ENCODE data around the gene COL15A1. TPM values are rescaled to one million over a fixed set of nuclear protein-coding genes. Genes with fewer than 3 reads are reported as not detected.

COL15A1 gene
- total RNA-seq, 1 experiment from 2014 or later = 0.10 TPM

GRCh38 chr9:98954244-98954610, 10.5 kb downstream of the COL15A1 start:
- no peak overlapping the region for H3K4me3 ChIP-seq (ENCODE audit: low read depth in 2 of 2, low read length in 2 of 2)
- no peaks in the 10 kb centered on the region for H3K4me1 ChIP-seq (ENCODE audit: control insufficient read depth, insufficient read depth, low read length)
- TF ChIP-seq SIN3A (IDR thresholded peaks at IDR 0.05; ENCODE audit: borderline replicate concordance, insufficient read depth, low read depth, low read length) (no peak), POLR2AphosphoS5 (IDR thresholded peaks at IDR 0.05; ENCODE audit: low read depth, low read length) (no peak), REST (IDR thresholded peaks at IDR 0.05; ENCODE audit: insufficient read depth in 1 of 2, low read depth in 2 of 2, low read length in 1 of 2) (no peak), TCF7L2 (IDR thresholded peaks at IDR 0.05; ENCODE audit: low read depth, low read length) (no peak)
- TF ChIP-seq, protein P1, sequence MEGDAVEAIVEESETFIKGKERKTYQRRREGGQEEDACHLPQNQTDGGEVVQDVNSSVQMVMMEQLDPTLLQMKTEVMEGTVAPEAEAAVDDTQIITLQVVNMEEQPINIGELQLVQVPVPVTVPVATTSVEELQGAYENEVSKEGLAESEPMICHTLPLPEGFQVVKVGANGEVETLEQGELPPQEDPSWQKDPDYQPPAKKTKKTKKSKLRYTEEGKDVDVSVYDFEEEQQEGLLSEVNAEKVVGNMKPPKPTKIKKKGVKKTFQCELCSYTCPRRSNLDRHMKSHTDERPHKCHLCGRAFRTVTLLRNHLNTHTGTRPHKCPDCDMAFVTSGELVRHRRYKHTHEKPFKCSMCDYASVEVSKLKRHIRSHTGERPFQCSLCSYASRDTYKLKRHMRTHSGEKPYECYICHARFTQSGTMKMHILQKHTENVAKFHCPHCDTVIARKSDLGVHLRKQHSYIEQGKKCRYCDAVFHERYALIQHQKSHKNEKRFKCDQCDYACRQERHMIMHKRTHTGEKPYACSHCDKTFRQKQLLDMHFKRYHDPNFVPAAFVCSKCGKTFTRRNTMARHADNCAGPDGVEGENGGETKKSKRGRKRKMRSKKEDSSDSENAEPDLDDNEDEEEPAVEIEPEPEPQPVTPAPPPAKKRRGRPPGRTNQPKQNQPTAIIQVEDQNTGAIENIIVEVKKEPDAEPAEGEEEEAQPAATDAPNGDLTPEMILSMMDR (IDR thresholded peaks at IDR 0.05) = no peak
- ATAC-seq = no peak
- intact Hi-C loops (cut with micrococcal nuclease; ENCODE audit: unreplicated experiment) (no loop called here), in situ Hi-C loops (cut with HindIII; ENCODE audit: low pct_unique_long_range_greater_than_20kb, low sequenced_read_pairs) (no loop called here)
- no peaks in the 10 kb centered on the region for H3K27me3 ChIP-seq (ENCODE audit: control insufficient read depth, insufficient read depth, low read length)
- ChIA-PET POLR2A (no interaction called here), CTCF (no interaction called here)
- no peak for DNase-seq (ENCODE audit: low read depth, low spot score)
- H3K27ac ChIP-seq (ENCODE audit: low read length) = no peak overlapping the region
- H3K9me3 ChIP-seq (ENCODE audit: control insufficient read depth, insufficient read depth, low read depth, low read length) = no peaks in the 10 kb centered on the region
- no peaks in the 10 kb centered on the region for H3K36me3 ChIP-seq (ENCODE audit: control insufficient read depth, insufficient read depth, low read length)
- no TSS peak for BruUV-seq (replicated peaks)

GRCh38 chr9:98955259-98955658, 11.6 kb downstream of the COL15A1 start:
- Histone ChIP-seq H3K4me1 (ENCODE audit: control insufficient read depth, insufficient read depth, low read length) (no peaks in the 10 kb centered on the region), H3K27me3 (ENCODE audit: control insufficient read depth, insufficient read depth, low read length) (no peaks in the 10 kb centered on the region), H3K27ac (ENCODE audit: low read length) (no peak overlapping the region), H3K9me3 (ENCODE audit: control insufficient read depth, insufficient read depth, low read depth, low read length) (no peaks in the 10 kb centered on the region), H3K36me3 (ENCODE audit: control insufficient read depth, insufficient read depth, low read length) (no peaks in the 10 kb centered on the region), H3K4me3 (ENCODE audit: low read depth in 2 of 2, low read length in 2 of 2) (no peak overlapping the region)
- no peak for ATAC-seq
- no peak for TF ChIP-seq POLR2AphosphoS5 (IDR thresholded peaks at IDR 0.05; ENCODE audit: low read depth, low read length)
- TF ChIP-seq TCF7L2 (IDR thresholded peaks at IDR 0.05; ENCODE audit: low read depth, low read length) = no peak
- no peak for TF ChIP-seq SIN3A (IDR thresholded peaks at IDR 0.05; ENCODE audit: borderline replicate concordance, insufficient read depth, low read depth, low read length)
- no peak for TF ChIP-seq REST (IDR thresholded peaks at IDR 0.05; ENCODE audit: insufficient read depth in 1 of 2, low read depth in 2 of 2, low read length in 1 of 2)
- TF ChIP-seq, protein P1 (IDR thresholded peaks at IDR 0.05) = no peak
- ChIA-PET CTCF (no interaction called here), POLR2A (no interaction called here)
- BruUV-seq (replicated peaks) = no TSS peak
- DNase-seq (ENCODE audit: low read depth, low spot score) = no peak
- intact Hi-C loops (cut with micrococcal nuclease; ENCODE audit: unreplicated experiment) (no loop called here), in situ Hi-C loops (cut with HindIII; ENCODE audit: low pct_unique_long_range_greater_than_20kb, low sequenced_read_pairs) (no loop called here)

Measured in Panc1 (cell line).